GM12878 (cell line): ENCODE data around the gene PPIB.

ENCODE experiments used
- BHLHE40 ChIP-seq, 2 experiments: fragments of 450-650 bp in 1 of 2; IDR thresholded peaks; 2 replicates each; pipeline ENCODE4 v1.6.1; 2011 to 2017; ENCODE audit warnings: low read depth in 2 of 2, borderline replicate concordance in 1 of 2, improper control_type of control experiment in 1 of 2, low read length in 1 of 2, mild to moderate bottlenecking in 1 of 2
- CTCF ChIP-seq, 3 experiments: IDR thresholded peaks in 2 of 3; conservative IDR thresholded peaks in 1 of 3; 2 replicates each; pipeline ENCODE4 v1.5.1; 2011; ENCODE audit warnings: low read depth in 3 of 3, low read length in 3 of 3, mild to moderate bottlenecking in 3 of 3, control low read depth in 2 of 3, moderate library complexity in 2 of 3, inconsistent platforms in 1 of 3, mixed read lengths in 1 of 3; ENCODE audit not compliant: control insufficient read depth in 2 of 3, insufficient read depth in 1 of 3; ENCODE audit errors: extremely low read depth in 1 of 3
- ESRRA ChIP-seq: IDR thresholded peaks from 2 replicates; pipeline ENCODE4 v1.6.1; 2012; ENCODE audit warnings: mild to moderate bottlenecking, low read length, improper control_type of control experiment
- EZH2 ChIP-seq: IDR thresholded peaks from 2 replicates; pipeline ENCODE4 v1.6.1; 2012; ENCODE audit warnings: low read depth, mild to moderate bottlenecking, control low read depth, inconsistent platforms, low read length, borderline replicate concordance; ENCODE audit not compliant: control insufficient read depth
- GABPA ChIP-seq: IDR thresholded peaks from 2 replicates; pipeline ENCODE4 v1.6.1; 2014; ENCODE audit warnings: antibody characterized with exemption, low read depth, mild to moderate bottlenecking, inconsistent platforms
- HCFC1 ChIP-seq: fragments of 150-350 bp; IDR thresholded peaks from 2 replicates; pipeline ENCODE4 v1.6.1; 2014; ENCODE audit warnings: low read length
- HDAC2 ChIP-seq: fragments of 200-600 bp; sonication (generic); IDR thresholded peaks from 2 replicates; pipeline ENCODE4 v1.6.1; 2017
- JUND ChIP-seq: IDR thresholded peaks from 2 replicates; pipeline ENCODE4 v1.6.1; 2012; ENCODE audit warnings: low read depth, mild to moderate bottlenecking, low read length, improper control_type of control experiment, moderate library complexity
- MTA3 ChIP-seq: IDR thresholded peaks from 2 replicates; pipeline ENCODE4 v1.6.1; 2012; ENCODE audit warnings: low read length, inconsistent platforms, borderline replicate concordance
- MYC ChIP-seq: IDR thresholded peaks from 2 replicates; pipeline ENCODE4 v1.6.1; 2011; ENCODE audit warnings: mild to moderate bottlenecking, low read length, moderate library complexity, inconsistent platforms; ENCODE audit not compliant: insufficient read depth, insufficient replicate concordance, insufficient read length, severe bottlenecking
- NBN ChIP-seq: fragments of 450-650 bp; IDR thresholded peaks from 2 replicates; pipeline ENCODE4 v1.6.1; 2016
- SMARCA5 ChIP-seq: fragments of 450-650 bp; IDR thresholded peaks from 2 replicates; pipeline ENCODE4 v1.6.1; 2017; ENCODE audit warnings: mild to moderate bottlenecking
- SREBF1 ChIP-seq: IDR thresholded peaks from 2 replicates; pipeline ENCODE4 v1.6.1; 2012; ENCODE audit warnings: mild to moderate bottlenecking, low read length
- SUZ12 ChIP-seq: fragments of 200-600 bp; sonication (generic); IDR thresholded peaks from one replicate; pipeline ENCODE4 v1.6.1; 2018; ENCODE audit warnings: antibody characterized with exemption, mild to moderate bottlenecking; ENCODE audit not compliant: unreplicated experiment

- TF ChIP-seq ESRRA, result no peak
- TF ChIP-seq BHLHE40 (IDR thresholded peaks at IDR 0.05; ENCODE audit: borderline replicate concordance in 1 of 2, low read depth in 2 of 2, low read length in 1 of 2), result no peak
- no peak for TF ChIP-seq NBN
- TF ChIP-seq CTCF (IDR thresholded peaks at IDR 0.05 in 2 of 3, conservative IDR thresholded peaks at IDR 0.05 in 1 of 3; ENCODE audit: control insufficient read depth in 2 of 3, extremely low read depth in 1 of 3, insufficient read depth in 1 of 3, low read depth in 3 of 3, low read length in 3 of 3), result no peak
- no peak for TF ChIP-seq HCFC1
- TF ChIP-seq EZH2, result no peak
- no peak for TF ChIP-seq MYC
- TF ChIP-seq HDAC2, result no peak
- TF ChIP-seq SREBF1, result no peak
- TF ChIP-seq JUND, result no peak
- no peak for TF ChIP-seq SMARCA5
- TF ChIP-seq MTA3, result no peak
- no peak for TF ChIP-seq SUZ12
- TF ChIP-seq GABPA, result no peak
Observed at GRCh38 chr15:64149893-64150578, 12.8 kb downstream of the PPIB start.
